Measurements from ENCODE around the gene MED15. TPM values are rescaled to one million over a fixed set of nuclear protein-coding genes. Genes with fewer than 3 reads are reported as not detected.

Gene MED15
- total RNA-seq, 4 donors from 2014 or later, result 40.3 to 69.6 (median 49.2) TPM

- intact Hi-C loops (cut with DNase I; ENCODE audit: low total_unique reads), result no loop called here
- no peak overlapping the region for H3K4me3 ChIP-seq (ENCODE audit: low read depth, poor library complexity, severe bottlenecking)
- no peak for DNase-seq (ENCODE audit: low spot score in 2 of 2)
- TF ChIP-seq CTCF (IDR thresholded peaks at IDR 0.05), result no peak
- no peak for TF ChIP-seq POLR2A (IDR thresholded peaks at IDR 0.05)
- 83 to 89% methylated on average over 4 of the region's 4 CpGs for WGBS, 2 donors
Measured at GRCh38 chr22:20561882-20562281, 54.5 kb downstream of the MED15 start.

- 93 to 95% methylated on average over 14 of the region's 14 CpGs for WGBS, 2 donors
- intact Hi-C loops (cut with DNase I; ENCODE audit: low total_unique reads), result no loop called here
Measured at GRCh38 chr22:20562607-20563465, 55.4 kb downstream of the MED15 start.

GRCh38 chr22:20563466-20563906, 56.1 kb downstream of the MED15 start:
- intact Hi-C loops (cut with DNase I; ENCODE audit: low total_unique reads), result no loop called here
- no peak for DNase-seq (ENCODE audit: low spot score in 2 of 2)
- no peak overlapping the region for H3K4me3 ChIP-seq (ENCODE audit: low read depth, poor library complexity, severe bottlenecking)
- WGBS, 2 donors, result 75% methylated on average over 4 of the region's 4 CpGs
- TF ChIP-seq CTCF (IDR thresholded peaks at IDR 0.05) (no peak), POLR2A (IDR thresholded peaks at IDR 0.05) (no peak)

More at GRCh38 chr22:20562607-20563465, 55.4 kb downstream of the MED15 start:
- H3K4me3 ChIP-seq (ENCODE audit: low read depth, poor library complexity, severe bottlenecking), result no peak overlapping the region
- TF ChIP-seq CTCF (IDR thresholded peaks at IDR 0.05), result no peak
- TF ChIP-seq POLR2A (IDR thresholded peaks at IDR 0.05), result no peak
- no peak for DNase-seq (ENCODE audit: low spot score in 2 of 2)

- TF ChIP-seq POLR2A (IDR thresholded peaks at IDR 0.05), result no peak
- TF ChIP-seq CTCF (IDR thresholded peaks at IDR 0.05), result no peak
- no peak overlapping the region for H3K4me3 ChIP-seq (ENCODE audit: low read depth, poor library complexity, severe bottlenecking)
- intact Hi-C loops (cut with DNase I; ENCODE audit: low total_unique reads), result no loop called here
- WGBS, 2 donors, result 48 to 49% methylated on average over 13 of the region's 13 CpGs
- DNase-seq (ENCODE audit: low spot score in 2 of 2), result no peak
Measured at GRCh38 chr22:20563941-20564371, 56.5 kb downstream of the MED15 start.

GRCh38 chr22:20565079-20565734, 57.8 kb downstream of the MED15 start:
- no peak for DNase-seq (ENCODE audit: low spot score in 2 of 2)

More at GRCh38 chr22:20565079-20565734, 57.8 kb downstream of the MED15 start:
- TF ChIP-seq CTCF (IDR thresholded peaks at IDR 0.05) (no peak), POLR2A (IDR thresholded peaks at IDR 0.05) (no peak)
- H3K4me3 ChIP-seq (ENCODE audit: low read depth, poor library complexity, severe bottlenecking), result no peak overlapping the region
- intact Hi-C loops (cut with DNase I; ENCODE audit: low total_unique reads), result no loop called here
- 89 to 91% methylated on average over 13 of the region's 13 CpGs for WGBS, 2 donors

Measured in lower leg skin (tissue), 4 donors.